Right cardiac atrium (tissue), 5 donors: ENCODE results near the gene SNAP91. TPM values are rescaled to one million over a fixed set of nuclear protein-coding genes. Genes with fewer than 3 reads are reported as not detected.
A peak's percentile ranks its signal among the peaks of the same experiment; 100 is the strongest.

Experiments
- ATAC-seq, 2 donors: fragments of 200-7000 bp; cut with Tn5 transposase; one replicate each; pipeline versions ENCODE4 v1.8.0 to v1.9.1; 2020; ENCODE audit warnings: moderate library complexity in 2 of 2, mild to moderate bottlenecking in 1 of 2
- DNase-seq, 3 donors: peaks; one replicate each; pipeline ENCODE4 v3.0.0-alpha.2; 2020
- H3K27ac ChIP-seq: one replicate; pipeline ENCODE4 v1.5.1; 2013; ENCODE audit warnings: mild to moderate bottlenecking, low read length, control low read depth, moderate library complexity
- H3K27me3 ChIP-seq: one replicate; pipeline ENCODE4 v1.6.1; 2013; ENCODE audit not compliant: control insufficient read depth, insufficient read depth
- H3K4me1 ChIP-seq: one replicate; pipeline ENCODE4 v1.6.1; 2013; ENCODE audit warnings: low read length; ENCODE audit not compliant: control insufficient read depth, insufficient read depth
- H3K4me3 ChIP-seq: one replicate; pipeline ENCODE4 v1.5.1; 2013; ENCODE audit warnings: low read length, control low read depth
- H3K9me3 ChIP-seq: one replicate; pipeline ENCODE4 v1.6.1; 2013; ENCODE audit warnings: low read length; ENCODE audit not compliant: control insufficient read depth
- WGBS: extraction: QIAGEN DNeasy Blood & Tissue Kit; methylation state at CpG from one replicate; pipeline ENCODE4 v1.1.7; 2013; 5-methylcytosine and 5-hydroxymethylcytosine counted together
- intact Hi-C, 4 donors: fragments of 100-400 bp; cut with DNase I; formaldehyde crosslinking; loops; one replicate each; pipeline versions ENCODE4 v1.11.0 to v1.14.0; 2022 to 2023
- polyA plus RNA-seq: library from polyadenylated mRNA; stranded (reverse); fragments of 200-250 nt; gene quantifications from one replicate; pipeline ENCODE4 v1.2.3, GENCODE V29; 2013
- total RNA-seq, 4 donors: library from RNA; stranded (reverse); fragmentation: NEBNext Ultra II Directional; extraction: Animal tissue kit (Norgen Biotek cat#: 25700); gene quantifications; one replicate each; pipeline ENCODE4 v1.2.1, GENCODE V29; 2021
- donor health status: healthy with polysubstance abuse.
- donor health status: DM: no; HTN: yes; CAD: no.
- donor health status: DM: no; HTN: no; CAD: no.
- donor health status: DM: no; HTN: yes; CAD: no; lungs with severe emphysema.
- donor health status: DM: yes; HTN: yes; CAD: no.

The SNAP91 gene
- total and polyA plus RNA-seq, 5 donors, result 0.11 to 0.89 (median 0.18) TPM; not detected in 2

- ATAC-seq, result no peak
- Histone ChIP-seq H3K4me1 (no peaks in the 10 kb centered on the region), H3K4me3 (no peak overlapping the region), H3K27me3 (no peaks in the 10 kb centered on the region), H3K27ac (no peak overlapping the region), H3K9me3 (no peaks in the 10 kb centered on the region)
- DNase-seq, result no peak
- intact Hi-C loops, result loop anchor here (2.0 to 10.0 kb wide), 6 partner anchors 83 to 446 kb away; partner anchors contain the start of genes DOP1A (in 2 of the 4) and UBE3D (in 2 of the 4)
- 77% methylated on average over 3 of the region's 3 CpGs for WGBS
These were observed 198.1 kb downstream of the SNAP91 start for GRCh38 chr6:83510791-83511190.

- DNase-seq, result no peak
- H3K27me3 ChIP-seq, result no peaks in the 10 kb centered on the region
- no peak overlapping the region for H3K4me3 ChIP-seq
- 80% methylated on average over 1 of the region's 1 CpG for WGBS
- peak overlapping the region; percentile 42 for H3K27ac ChIP-seq
- no peak for ATAC-seq
- intact Hi-C loops, result no loop called here
- no peaks in the 10 kb centered on the region for H3K9me3 ChIP-seq
- no peaks in the 10 kb centered on the region for H3K4me1 ChIP-seq
These were observed 199.5 kb downstream of the SNAP91 start for GRCh38 chr6:83509441-83509840.

- DNase-seq (peak in 2 of 3 donors; percentile 19 to 47), ATAC-seq (peak; percentile 78 to 88)
- no peaks in the 10 kb centered on the region for H3K27me3 ChIP-seq
- no peak overlapping the region for H3K27ac ChIP-seq
- no peak overlapping the region for H3K4me3 ChIP-seq
- H3K9me3 ChIP-seq, result no peaks in the 10 kb centered on the region
- H3K4me1 ChIP-seq, result no peaks in the 10 kb centered on the region
- intact Hi-C loops, result no loop called here
- 31% methylated on average over 4 of the region's 4 CpGs for WGBS
These were observed 203.5 kb downstream of the SNAP91 start for GRCh38 chr6:83505356-83505755.

Other genes starting within 250 kb of the SNAP91 start
- 10 to 100 TPM in 2 of 4 donors, 1 to 10 TPM in 2; 6.6 to 18.9 (median 10.9) TPM for gene PRSS35, start 196.6 kb downstream of the SNAP91 start, total RNA-seq
- 9.3 TPM for gene PRSS35, start 196.6 kb downstream of the SNAP91 start, polyA plus RNA-seq
- not detected for gene RIPPLY2, start 144.3 kb upstream of the SNAP91 start, total RNA-seq
- 0.45 TPM for gene RIPPLY2, start 144.3 kb upstream of the SNAP91 start, polyA plus RNA-seq
- gene CYB5R4, start 150.6 kb upstream of the SNAP91 start, total RNA-seq, result 10 to 100 TPM; 12.0 to 16.1 (median 15.0) TPM
- 3.9 TPM for gene CYB5R4, start 150.6 kb upstream of the SNAP91 start, polyA plus RNA-seq